Activated gamma-delta T cell treated with Interleukin-2 at 50 U/mL for 16 hours (primary cell): ENCODE data around the gene OR5AC2.
A peak's percentile ranks its signal among the peaks of the same experiment; 100 is the strongest.

Source experiments
- DNase-seq: peaks from one replicate; pipeline ENCODE4 v3.0.0-alpha.2; 2020

OR5AC2 gene, protein sequence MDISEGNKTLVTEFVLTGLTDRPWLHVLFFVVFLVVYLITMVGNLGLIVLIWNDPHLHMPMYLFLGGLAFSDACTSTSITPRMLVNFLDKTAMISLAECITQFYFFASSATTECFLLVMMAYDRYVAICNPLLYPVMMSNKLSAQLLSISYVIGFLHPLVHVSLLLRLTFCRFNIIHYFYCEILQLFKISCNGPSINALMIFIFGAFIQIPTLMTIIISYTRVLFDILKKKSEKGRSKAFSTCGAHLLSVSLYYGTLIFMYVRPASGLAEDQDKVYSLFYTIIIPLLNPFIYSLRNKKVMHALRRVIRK

DNA sequence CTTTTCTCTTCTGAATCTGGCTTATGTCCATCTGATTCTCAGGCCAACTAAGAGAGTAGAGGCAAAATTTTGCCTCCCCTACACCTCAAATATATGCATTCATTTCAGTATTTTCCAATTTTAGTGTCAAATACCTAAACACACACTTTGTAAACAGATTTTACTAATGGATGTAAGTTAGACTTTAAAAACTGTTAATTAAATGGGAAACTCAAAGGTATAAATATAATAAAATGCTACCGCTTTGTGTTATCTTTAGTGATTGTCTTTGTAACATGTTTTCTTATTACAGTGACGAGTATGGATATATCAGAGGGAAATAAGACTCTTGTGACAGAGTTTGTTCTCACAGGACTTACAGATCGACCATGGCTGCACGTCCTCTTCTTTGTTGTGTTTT lies at the start of gene OR5AC2:
TSS of gene OR5AC2 (plus strand) at position 301 of the 400 bp plus-strand sequence. CDS start at position 301, 0 bp downstream.
- no peak for DNase-seq

DNA sequence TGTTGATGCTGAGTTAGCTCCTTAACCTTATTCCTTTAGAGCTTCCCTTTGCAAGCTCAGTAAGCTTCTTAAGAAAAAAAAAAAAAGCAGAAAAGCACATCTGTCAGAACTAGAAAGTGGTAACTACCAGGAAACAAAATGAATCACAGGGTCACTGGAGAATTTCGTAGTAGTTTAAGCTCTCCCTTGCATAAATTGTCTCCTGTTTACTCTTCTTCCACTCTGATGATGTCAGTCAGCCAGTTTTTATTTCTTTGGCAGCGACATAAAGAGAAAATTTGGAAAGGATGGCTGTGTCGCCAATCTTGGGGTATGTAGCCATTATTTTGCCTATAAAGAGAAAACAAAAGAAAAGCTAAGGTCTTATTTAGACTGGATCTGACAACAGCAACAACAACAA lies 48.7 kb upstream of the OR5AC2 start:
- no peak for DNase-seq

DNA sequence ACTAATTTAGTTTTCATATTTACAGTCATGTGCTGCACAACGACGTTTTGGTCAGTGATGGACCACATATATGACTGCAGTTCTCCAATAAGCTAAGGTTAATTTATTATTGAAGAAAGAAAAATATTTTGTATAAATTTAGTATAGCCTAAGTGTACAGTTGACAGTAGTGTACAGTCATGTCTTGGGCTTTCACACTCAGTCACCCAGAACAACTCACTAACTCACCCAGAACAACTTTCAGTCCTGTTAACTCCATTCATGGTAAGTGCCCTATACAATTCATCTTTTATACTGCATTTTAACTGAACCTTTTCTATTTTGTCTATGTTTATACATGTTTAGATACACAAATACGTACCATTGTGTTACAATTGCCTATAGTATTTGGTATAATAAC lies 48.1 kb upstream of the OR5AC2 start:
- DNase-seq = no peak

DNA sequence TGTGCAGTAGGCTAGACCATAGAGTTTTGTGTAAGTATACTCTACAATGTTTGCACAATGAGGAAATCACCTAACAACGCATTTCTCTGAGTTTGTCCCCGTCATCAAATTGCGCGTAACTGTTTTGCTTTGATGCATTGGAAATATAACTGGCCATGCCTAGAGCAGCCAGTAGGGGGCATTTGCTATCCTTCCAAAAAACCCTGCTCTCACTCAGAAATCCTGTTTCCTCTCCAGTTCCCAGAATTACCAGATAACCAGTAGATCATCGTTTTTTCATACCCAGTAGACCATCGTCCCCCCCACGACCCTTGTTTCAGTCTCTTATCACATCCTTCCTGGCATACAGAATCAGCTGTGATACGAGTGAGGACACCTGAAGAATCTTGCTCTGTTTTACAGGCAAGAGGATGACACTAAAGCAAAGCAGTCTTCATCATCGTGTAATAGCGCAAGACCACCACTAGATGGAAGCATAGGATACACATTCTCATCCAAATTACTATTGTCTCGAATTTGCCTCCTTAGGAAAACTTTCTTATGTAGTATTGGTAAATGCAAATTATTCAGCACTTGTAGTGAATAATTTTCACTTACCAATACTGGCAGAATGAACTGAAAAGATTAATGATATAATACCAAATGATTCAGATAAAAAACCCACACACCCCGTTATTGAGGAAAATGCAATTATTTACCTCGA lies 47.5 kb upstream of the OR5AC2 start:
- DNase-seq = peak; percentile 51

DNA sequence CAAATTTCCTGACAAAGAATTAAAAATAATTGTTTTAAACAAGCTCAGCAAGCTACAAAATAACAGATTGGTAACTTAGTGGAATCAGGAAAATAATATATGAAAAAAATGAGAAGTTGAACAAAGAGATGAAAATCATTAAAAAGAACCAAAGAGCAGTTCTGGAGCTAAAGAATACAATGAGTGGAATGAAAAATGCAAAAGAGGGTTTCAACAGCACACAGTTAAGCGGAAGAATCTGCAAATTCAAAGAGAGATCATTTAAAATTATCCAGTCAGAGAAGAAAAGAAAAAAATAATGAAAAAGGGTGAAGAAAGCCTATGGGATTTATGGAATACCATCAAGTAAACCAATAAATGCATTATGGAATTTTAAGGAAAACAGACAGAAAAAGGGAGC lies 45.6 kb upstream of the OR5AC2 start:
- DNase-seq = no peak

DNA sequence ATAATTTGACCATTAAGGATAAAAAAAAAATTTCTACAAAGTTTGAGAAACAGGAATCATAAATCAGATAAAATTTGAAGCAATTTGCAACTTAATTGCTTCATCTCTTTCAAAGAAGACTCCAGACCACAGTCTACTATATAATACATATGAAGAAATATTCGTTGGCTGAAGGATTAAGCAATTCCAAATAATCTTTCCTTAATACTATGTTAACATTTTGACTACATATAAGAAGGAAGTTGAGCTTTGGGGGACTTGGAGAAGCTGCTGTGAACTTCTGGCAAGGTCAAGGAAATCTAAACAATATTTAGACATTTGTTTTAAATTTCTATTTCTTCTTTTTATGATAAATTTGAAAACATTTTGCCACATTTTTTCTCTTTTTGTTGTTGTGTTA lies 38.4 kb upstream of the OR5AC2 start:
- DNase-seq = no peak

DNA sequence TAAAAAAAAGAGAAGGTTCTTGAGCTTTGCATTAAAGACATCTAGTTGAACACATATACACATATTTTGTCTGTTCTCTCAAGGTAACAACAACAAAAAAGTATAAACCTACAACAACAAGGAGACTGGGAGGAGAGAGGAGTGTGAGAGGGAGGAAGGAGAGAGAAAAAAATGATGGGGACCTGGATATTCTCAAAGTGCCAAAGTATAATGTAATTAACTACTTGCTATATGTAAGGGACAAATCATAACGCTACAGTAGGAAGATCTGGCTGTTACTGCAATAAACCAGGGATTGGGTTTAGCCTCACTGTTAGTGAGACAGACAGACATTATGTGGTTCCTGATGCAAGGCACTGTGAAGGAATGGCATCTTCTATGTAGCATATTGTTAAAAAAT lies 37.7 kb upstream of the OR5AC2 start:
- DNase-seq = no peak

DNA sequence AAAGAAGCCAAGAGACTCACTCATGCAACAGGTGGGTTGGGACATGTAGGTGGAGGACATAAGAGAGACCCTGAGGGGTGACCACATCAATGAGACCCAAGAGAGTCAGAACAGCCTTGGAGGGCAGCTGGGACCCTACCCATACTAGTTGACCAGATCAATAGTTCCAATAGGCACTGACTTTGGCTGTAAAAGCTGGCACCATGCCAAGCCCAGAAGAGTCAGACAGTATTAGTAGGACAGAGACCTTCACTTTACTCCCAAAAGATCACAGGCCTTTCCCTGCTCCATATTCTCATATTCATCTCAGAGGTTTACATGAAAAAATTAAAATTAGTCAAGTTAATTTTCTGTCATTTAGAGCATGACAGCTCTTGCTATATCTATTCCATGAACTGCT lies 30.9 kb upstream of the OR5AC2 start:
- DNase-seq = no peak

DNA sequence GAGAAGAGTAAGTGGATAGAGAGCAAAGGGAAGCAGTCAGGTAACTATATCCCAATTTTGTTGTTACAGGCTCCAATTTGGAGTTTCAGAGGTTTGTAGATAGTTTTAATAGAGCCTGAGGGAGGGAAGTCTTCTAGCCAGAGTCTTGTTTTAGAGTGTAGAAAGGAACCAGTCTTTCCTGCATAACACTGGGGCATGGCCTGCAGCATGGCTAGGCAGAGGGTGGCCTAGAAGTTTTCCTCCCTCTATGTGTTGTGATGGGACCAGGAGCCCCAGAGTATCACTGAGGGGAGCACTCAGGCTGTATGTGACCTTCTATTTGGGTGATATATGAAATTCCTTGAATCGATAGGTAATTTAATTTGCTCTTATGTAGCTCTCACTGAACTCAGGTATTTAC lies 29.3 kb upstream of the OR5AC2 start:
- DNase-seq = no peak

DNA sequence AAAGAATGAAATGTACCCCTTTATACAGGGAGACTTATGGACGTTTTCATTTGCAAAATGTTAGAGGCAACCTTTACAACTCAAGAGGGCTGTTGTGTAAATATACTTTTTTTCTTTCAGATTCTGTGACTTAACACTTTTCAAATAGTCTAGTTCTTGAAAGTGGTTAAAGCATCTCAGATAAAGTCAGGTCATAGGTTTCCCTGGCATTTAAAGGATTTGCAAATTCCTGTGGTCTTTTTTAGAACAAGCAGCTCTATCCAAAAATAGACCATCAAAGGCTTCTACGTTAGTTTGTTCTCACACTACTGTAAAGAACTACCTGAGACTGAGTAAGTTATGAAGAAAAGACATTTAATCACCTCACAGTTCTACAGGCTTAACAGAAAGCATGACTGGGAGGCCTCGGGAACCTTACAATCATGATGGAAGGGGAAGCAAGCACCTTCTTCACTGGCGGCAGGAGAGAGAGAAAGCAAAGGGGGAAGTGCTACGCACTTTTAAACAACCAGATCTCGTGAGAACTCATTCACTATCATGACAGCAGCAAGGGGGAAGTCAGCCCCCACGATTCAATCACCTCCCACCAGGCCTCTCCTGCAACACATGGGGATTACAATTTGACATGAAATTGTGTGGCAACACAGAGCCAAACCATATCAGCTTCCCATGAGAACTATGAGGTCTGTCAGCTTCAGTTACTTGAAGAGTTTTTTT lies 28.6 kb upstream of the OR5AC2 start:
- DNase-seq = no peak

DNA sequence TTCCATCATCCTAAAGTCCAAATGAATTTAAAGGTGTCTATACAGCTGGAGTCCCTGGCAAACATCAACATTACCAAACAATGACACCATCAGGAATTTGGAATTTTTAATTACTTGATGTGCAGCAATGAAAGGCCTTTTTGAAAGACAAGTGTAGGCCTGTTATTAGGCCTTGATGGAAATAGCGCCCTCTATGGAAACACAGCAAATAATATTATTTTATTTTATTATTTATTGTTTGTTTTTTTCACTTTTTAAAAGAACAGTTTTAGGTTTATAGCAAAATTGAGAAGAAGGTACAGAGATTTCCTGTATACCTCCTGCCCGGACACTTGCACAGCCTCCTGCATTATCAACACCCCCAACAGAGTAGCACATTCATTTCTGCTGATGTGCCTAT lies 18.1 kb upstream of the OR5AC2 start:
- DNase-seq = no peak

DNA sequence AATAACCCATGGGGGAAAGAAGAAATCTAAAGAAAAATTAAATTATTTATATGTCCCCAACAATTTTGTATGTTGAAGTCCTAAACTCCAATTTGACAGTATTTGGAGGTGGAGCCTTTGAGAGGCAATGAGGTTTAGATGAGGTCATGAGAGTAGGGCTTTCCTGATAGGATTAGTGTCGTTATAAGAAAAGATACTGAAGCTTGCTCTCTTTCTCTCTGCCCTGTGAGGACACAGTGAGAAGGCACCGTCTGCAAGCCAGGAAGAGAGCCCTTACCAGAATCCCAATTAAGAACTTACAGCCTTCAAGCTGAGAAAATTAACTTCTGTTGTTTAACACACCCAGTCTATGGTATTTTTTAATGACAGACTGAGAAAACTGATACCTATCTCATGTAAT lies 16.1 kb upstream of the OR5AC2 start:
- no peak for DNase-seq

DNA sequence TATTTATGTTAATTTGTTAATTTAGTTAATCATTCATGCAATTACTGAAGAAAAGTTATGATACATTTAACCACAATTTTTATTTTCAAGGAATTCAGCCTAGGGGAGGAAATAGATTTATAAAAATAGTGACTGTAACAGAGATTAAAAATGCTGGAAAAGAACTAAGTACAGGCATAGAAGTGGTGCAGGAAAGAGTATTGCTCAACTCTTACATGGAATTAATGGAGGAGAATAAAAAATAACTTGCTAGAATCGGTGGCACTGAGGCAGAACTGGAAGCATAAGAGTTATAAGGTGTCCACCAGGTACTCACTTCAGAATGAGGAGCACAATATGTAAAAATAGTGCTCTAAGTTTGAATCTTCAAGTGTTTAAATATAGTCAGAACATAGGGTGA lies 13.5 kb upstream of the OR5AC2 start:
- no peak for DNase-seq

DNA sequence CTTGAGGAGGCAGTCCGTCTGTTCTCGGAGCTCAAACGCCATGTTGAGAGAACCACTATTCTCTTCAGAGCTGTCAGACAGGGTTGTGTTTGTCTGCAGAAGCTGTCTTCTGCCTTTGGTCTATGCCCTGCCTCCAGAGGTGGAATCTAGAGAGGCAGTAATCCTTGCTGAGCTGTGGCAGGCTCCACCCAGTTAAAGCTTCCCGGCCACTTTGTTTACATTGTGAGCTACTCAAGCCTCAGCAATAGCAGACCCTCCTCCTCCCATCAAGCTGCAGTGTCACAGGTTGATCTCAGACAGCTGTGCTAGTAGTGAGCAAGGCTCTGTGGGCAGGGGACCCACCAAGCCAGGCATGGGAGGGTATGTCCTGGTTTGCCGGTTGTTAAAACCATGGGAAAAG lies 8.9 kb downstream of the OR5AC2 start:
- DNase-seq = no peak

DNA sequence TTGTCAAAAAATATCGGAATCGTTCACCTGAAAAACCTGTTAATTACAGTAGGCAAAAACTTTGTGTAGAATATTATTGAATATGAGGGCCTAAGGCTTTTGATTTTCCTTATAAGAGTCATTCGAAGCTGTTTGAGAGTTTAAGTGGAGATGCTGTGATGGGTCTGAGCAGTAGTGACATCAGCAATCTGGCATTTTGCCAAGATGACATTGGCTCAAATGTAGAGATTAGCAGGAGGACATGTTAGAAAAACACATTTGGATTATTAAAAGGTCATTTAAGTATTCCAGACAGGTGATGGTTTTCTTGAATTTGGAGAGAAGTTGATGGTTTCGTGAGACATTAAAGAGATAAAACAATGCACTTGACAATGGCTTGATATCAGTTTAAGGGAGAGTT lies 12.9 kb downstream of the OR5AC2 start:
- no peak for DNase-seq

DNA sequence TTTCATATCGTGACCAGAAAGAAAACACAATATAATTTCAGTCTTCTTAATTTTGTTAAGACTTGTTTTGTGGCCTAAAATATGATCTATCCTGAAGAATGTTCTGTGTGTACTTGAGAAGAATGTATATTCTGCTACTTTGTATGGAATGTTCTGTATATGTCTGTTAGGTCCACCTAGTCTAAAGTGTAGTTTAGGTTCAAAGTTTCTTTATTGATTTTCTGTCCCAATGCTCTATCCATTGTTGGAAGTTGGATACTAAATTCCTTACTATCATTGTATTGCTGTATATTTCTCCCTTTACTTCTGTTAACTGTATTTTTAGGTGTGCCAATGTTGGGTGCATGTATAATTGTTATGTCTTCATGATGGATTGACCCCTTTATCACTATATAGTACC lies 21.2 kb downstream of the OR5AC2 start:
- no peak for DNase-seq

DNA sequence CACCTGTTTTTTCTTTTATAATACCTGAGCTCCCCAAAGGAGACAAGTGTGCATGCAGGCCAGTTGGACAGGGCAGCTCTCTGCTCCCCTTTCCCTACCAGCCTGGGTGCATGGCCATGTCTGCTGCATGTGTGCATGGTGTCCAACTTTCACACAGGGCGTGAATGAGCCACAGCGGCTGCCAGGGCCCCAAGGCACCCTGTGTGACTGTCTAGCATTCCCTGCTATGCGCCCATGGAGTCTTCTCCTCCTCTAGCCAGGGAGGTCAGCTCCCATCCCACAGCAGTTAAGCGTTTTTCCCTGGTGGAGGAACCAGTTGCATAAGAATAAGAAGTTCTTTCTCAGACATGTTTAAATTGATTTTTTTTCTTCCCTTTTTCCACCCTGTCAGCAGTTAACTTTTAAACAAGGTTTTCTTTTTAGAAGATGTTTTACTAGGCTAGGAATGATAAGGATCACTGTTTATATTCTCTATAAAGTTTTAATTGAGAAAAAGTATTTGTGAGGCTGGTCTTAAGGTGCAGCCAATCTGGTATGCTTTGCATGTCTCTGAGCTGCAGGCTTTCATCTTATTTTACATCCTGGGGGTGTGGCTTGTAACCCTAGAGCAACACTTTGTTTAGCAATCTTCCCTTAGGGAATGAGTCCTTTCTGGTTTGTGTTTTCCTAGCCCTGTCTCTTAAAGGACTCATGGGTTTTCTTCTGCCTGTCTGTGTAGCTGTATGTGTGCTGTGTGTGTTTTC lies 23.0 kb downstream of the OR5AC2 start:
- DNase-seq = no peak

DNA sequence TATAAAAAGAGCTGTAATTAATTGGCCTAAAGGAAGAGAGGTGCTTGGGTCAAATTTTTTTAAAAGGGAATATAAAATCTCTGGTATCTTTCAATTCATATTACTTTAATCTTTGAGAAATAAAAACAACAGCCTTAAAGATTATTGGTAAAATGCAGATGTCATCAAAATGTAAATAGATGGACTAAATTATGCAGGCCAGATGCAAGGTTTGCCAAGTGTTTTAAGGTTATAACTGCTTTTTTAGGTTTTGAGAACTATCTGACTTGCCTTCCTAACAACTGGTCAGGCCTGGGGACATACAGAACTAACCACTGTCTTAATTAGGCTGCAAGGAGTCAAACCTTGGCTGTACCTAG lies 23.6 kb downstream of the OR5AC2 start:
- no peak for DNase-seq

DNA sequence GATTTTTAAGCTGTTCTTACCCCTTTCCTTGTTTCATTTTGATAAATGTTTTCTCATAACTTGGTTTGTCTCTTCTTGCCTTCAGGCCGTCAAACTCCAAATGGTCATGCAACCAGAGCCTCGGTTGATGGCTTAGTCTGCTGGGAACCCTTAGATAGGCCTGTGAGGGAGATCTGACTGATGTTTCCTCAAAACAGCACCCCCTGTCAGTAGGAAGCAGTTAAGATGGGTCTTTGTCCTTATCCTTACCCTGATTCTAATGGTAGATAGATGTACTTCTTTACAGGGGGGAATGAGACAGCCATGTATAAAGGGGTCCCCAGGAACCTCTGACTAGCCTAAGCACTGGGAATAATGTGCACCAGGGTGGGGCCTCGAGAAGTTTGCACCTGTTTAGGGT lies 27.3 kb downstream of the OR5AC2 start:
- no peak for DNase-seq

DNA sequence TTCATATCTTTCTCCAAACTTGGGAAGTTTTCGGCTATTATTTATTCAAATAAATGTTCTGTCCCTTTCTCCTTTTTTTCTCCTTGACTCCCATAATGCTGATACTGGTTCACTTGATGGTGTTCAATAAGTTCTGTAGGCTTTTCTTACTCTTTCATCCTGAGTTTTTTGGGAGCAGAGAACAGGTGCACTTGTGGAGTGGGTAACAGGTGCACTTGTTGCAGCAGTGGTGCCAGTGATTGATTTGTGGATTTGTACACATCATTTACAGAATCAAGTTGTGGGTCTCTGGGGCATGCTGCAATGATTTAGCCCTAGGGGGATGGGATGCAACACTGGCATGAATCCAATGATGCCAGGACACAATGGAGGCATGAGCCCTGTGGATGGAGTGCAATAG lies 28.7 kb downstream of the OR5AC2 start:
- no peak for DNase-seq

DNA sequence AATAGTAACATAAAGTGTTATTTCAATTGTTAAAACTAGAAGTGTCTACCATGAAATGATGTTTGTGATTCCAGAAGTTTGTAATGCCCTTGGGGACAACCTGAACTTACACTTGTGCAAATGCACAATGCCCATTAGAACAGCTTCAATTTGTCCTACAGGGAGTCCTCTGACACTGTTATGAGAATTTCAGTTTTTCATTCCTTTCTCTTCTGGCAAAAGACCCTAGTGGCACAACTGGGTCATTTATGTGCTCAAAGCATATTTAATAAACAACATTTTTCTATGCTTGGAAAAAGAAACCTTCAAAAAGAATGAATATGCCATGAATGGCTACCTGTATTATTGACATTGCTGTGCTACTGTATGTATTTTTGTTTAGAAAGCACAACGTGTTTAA lies 43.4 kb downstream of the OR5AC2 start, which contains the start of gene OR5H1:
TSS of gene OR5H1 (plus strand) at position 301 of the 400 bp plus-strand sequence. CDS start 1,977 bp downstream, outside the sequence.
- no peak for DNase-seq

DNA sequence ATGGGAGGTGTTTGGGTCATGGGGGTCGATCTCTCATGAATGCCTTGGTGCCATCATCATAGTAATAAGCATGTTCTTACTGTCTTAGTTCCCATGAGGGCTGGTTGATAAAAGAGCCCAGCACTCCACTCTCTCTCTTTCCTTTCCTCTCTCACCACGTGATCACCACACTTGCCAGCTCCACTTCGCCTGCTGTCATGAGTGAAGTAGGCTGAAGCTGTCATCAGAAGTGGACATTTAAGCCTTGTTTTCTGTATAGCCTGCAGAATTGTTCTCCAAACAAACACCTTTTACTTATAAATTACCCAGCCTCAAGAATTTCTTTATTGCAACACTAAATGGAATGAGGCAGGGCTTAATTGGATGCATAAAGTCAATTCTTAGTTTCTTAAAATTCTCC lies 49.7 kb downstream of the OR5AC2 start:
- DNase-seq = no peak
